Liver (tissue), 9 donors: Measurements from ENCODE around the gene SAMD4A. TPM values are rescaled to one million over a fixed set of nuclear protein-coding genes. Genes with fewer than 3 reads are reported as not detected.
A peak's percentile ranks its signal among the peaks of the same experiment; 100 is the strongest.

ENCODE experiments used
- DNase-seq: peaks from one replicate; pipeline ENCODE4 v3.0.0-alpha.2; 2017; ENCODE audit warnings: low spot score
- H3K27ac ChIP-seq, 2 donors: one replicate each; pipeline ENCODE4 v1.7.0; 2013; ENCODE audit warnings: inconsistent platforms in 2 of 2, low read length in 2 of 2, control low read depth in 1 of 2, low read depth in 1 of 2, mild to moderate bottlenecking in 1 of 2
- H3K27me3 ChIP-seq, 4 donors: one replicate each; pipeline versions ENCODE4 v1.6.1 to v1.7.0; 2013; ENCODE audit warnings: low read length in 3 of 4, inconsistent platforms in 1 of 4, mild to moderate bottlenecking in 1 of 4, moderate library complexity in 1 of 4; ENCODE audit not compliant: control insufficient read depth in 4 of 4, insufficient read depth in 4 of 4
- H3K36me3 ChIP-seq, 4 donors: one replicate each; pipeline versions ENCODE4 v1.6.1 to v1.7.0; 2013; ENCODE audit warnings: low read length in 3 of 4, mild to moderate bottlenecking in 3 of 4, low read depth in 1 of 4, moderate library complexity in 1 of 4; ENCODE audit not compliant: control insufficient read depth in 4 of 4, insufficient read depth in 3 of 4
- H3K4me1 ChIP-seq, 4 donors: one replicate each; pipeline versions ENCODE4 v1.6.1 to v1.7.0; 2013; ENCODE audit warnings: low read length in 3 of 4, mild to moderate bottlenecking in 3 of 4, moderate library complexity in 1 of 4; ENCODE audit not compliant: control insufficient read depth in 4 of 4, insufficient read depth in 4 of 4
- H3K4me3 ChIP-seq, 3 donors: one replicate each; pipeline versions ENCODE4 v1.6.1 to v1.7.0; 2013; ENCODE audit warnings: low read length in 3 of 3, control low read depth in 1 of 3, low read depth in 1 of 3, mild to moderate bottlenecking in 1 of 3
- H3K9ac ChIP-seq, 2 donors: one replicate each; pipeline ENCODE4 v1.7.0; 2013; ENCODE audit warnings: low read length in 2 of 2, mild to moderate bottlenecking in 2 of 2, moderate library complexity in 2 of 2, control low read depth in 1 of 2, low read depth in 1 of 2
- H3K9me3 ChIP-seq, 4 donors: one replicate each; pipeline versions ENCODE4 v1.6.1 to v1.7.0; 2013; ENCODE audit warnings: low read length in 3 of 4; ENCODE audit not compliant: control insufficient read depth in 4 of 4
- CTCF ChIP-seq: fragments of 150-350 bp; IDR thresholded peaks from 2 replicates; pipeline ENCODE4 v1.5.1; 2017; ENCODE audit warnings: improper control_type of control experiment, low read depth, low read length; ENCODE audit not compliant: missing input control
- EGR1 ChIP-seq, 2 donors: IDR thresholded peaks; 2 replicates each; pipeline ENCODE4 v1.6.1; 2016 to 2018; ENCODE audit warnings: antibody characterized with exemption in 2 of 2, low read depth in 2 of 2
- FOXA1 ChIP-seq: IDR thresholded peaks from 2 replicates; pipeline ENCODE4 v1.6.1; 2016; ENCODE audit warnings: antibody characterized with exemption
- FOXA2 ChIP-seq: IDR thresholded peaks from 2 replicates; pipeline ENCODE4 v1.6.1; 2016; ENCODE audit warnings: antibody characterized with exemption
- GABPA ChIP-seq, 2 donors: IDR thresholded peaks in 1 of 2; conservative IDR thresholded peaks in 1 of 2; 2 replicates each; pipeline ENCODE4 v1.6.1; 2016; ENCODE audit warnings: antibody characterized with exemption in 2 of 2, mild to moderate bottlenecking in 1 of 2, moderate library complexity in 1 of 2
- HNF4A ChIP-seq, 2 donors: conservative IDR thresholded peaks; 2 replicates each; pipeline ENCODE4 v1.6.1; 2016; ENCODE audit warnings: antibody characterized with exemption in 2 of 2, mild to moderate bottlenecking in 2 of 2
- HNF4G ChIP-seq: IDR thresholded peaks from 2 replicates; pipeline ENCODE4 v1.6.1; 2016; ENCODE audit warnings: antibody characterized with exemption
- JUND ChIP-seq, 2 donors: IDR thresholded peaks; 2 replicates each; pipeline ENCODE4 v1.6.1; 2016; ENCODE audit warnings: antibody characterized with exemption in 2 of 2
- NR2F2 ChIP-seq: IDR thresholded peaks from 2 replicates; pipeline ENCODE4 v1.6.1; 2016; ENCODE audit warnings: antibody characterized with exemption
- RAD21 ChIP-seq, 2 donors: IDR thresholded peaks; 2 replicates each; pipeline ENCODE4 v1.6.1; 2016; ENCODE audit warnings: antibody characterized with exemption in 2 of 2, mild to moderate bottlenecking in 2 of 2
- REST ChIP-seq: IDR thresholded peaks from 2 replicates; pipeline ENCODE4 v1.6.1; 2016; ENCODE audit warnings: antibody characterized with exemption, mild to moderate bottlenecking
- RXRA ChIP-seq, 2 donors: IDR thresholded peaks; 2 replicates each; pipeline ENCODE4 v1.6.1; 2017 to 2018; ENCODE audit warnings: antibody characterized with exemption in 2 of 2, mild to moderate bottlenecking in 1 of 2
- SP1 ChIP-seq: IDR thresholded peaks from 2 replicates; pipeline ENCODE4 v1.6.1; 2018; ENCODE audit warnings: antibody characterized with exemption, mild to moderate bottlenecking
- TAF1 ChIP-seq: conservative IDR thresholded peaks from 2 replicates; pipeline ENCODE4 v1.6.1; 2016; ENCODE audit warnings: antibody characterized with exemption, mild to moderate bottlenecking
- YY1 ChIP-seq: IDR thresholded peaks from 2 replicates; pipeline ENCODE4 v1.6.1; 2016; ENCODE audit warnings: antibody characterized with exemption, mild to moderate bottlenecking
- WGBS: extraction: QIAGEN DNeasy Blood & Tissue Kit; methylation state at CpG from one replicate; pipeline ENCODE4 v1.1.7; 2013; 5-methylcytosine and 5-hydroxymethylcytosine counted together
- polyA plus RNA-seq, 2 donors: library from polyadenylated mRNA; stranded (reverse) in 1 of 2; unstranded in 1 of 2; fragments of 200-250 nt in 1 of 2; fragments of >200 nt in 1 of 2; fragmentation: Nextera tagmentation in 1 of 2; extraction: Ambion mirVana in 1 of 2; gene quantifications; one replicate each; pipeline versions ENCODE4 v1.2.1 to v1.2.3, GENCODE V29; 2013 to 2015
- total RNA-seq, 2 donors: library from RNA; depleted of rRNA; stranded (reverse); fragments of >200 nt; gene quantifications; one replicate each; pipeline ENCODE4 v1.2.3, GENCODE V29; 2014
- TF ChIP-seq, protein P1 (sequence below): IDR thresholded peaks from 2 replicates; pipeline ENCODE4 v1.6.1; 2016; ENCODE audit warnings: antibody characterized with exemption
- TF ChIP-seq, protein P2 (sequence below): IDR thresholded peaks from 2 replicates; pipeline ENCODE4 v1.6.1; 2016; ENCODE audit warnings: antibody characterized with exemption
- TF ChIP-seq, protein P3 (sequence below): IDR thresholded peaks from 2 replicates; pipeline ENCODE4 v1.6.1; 2016; ENCODE audit warnings: antibody characterized with exemption
- donor health status: healthy.
- donor health status: healthy.
- donor health status: healthy.
- donor health status: healthy.
- donor health status: healthy.

Gene SAMD4A
- total and polyA plus RNA-seq, 4 donors, result 4.3 to 17.8 (median 8.1) TPM

GRCh38 chr14:54782751-54783659 lies 216.1 kb downstream of the SAMD4A start (continued):
- TF ChIP-seq REST (no peak), JUND (IDR thresholded peaks at IDR 0.05) (peak; percentile 56 to 74), FOXA1 (no peak), TAF1 (no peak)
- TF ChIP-seq, protein P1, sequence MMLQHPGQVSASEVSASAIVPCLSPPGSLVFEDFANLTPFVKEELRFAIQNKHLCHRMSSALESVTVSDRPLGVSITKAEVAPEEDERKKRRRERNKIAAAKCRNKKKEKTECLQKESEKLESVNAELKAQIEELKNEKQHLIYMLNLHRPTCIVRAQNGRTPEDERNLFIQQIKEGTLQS, result no peak

DNA sequence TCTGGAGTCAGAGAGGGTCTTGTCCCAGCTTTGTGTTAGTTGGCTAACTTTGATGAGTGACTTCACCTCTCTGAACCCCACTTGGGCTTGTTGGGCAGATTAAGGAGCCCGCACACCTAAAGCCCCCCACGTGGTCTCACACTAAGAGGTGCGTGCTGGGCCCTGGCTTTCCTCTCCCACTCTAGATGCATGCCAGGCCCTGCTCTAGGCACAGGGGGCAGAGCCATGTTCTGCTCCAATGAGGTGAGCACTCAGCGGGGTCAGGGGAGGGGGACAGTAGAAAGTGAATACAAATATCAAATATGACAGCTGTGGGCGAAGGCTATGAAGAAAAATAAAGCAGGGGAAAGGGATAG lies 216.7 kb downstream of the SAMD4A start:
- DNase-seq, result no peak
- no peak overlapping the region for H3K4me3 ChIP-seq
- H3K4me1 ChIP-seq, result peaks cover 6 to 57% (median 33%) of the 10 kb centered on the region in 4 donors
- H3K9ac ChIP-seq, result peak overlapping the region; percentile 4 to 36
- 85% methylated on average over 5 of the region's 5 CpGs for WGBS
- H3K36me3 ChIP-seq, result peaks cover 0 to 12% (median 4%) of the 10 kb centered on the region in 4 donors
- H3K27me3 ChIP-seq, result no peaks in the 10 kb centered on the region
- peak overlapping the region; percentile 95 to 97 for H3K27ac ChIP-seq
- no peaks in the 10 kb centered on the region for H3K9me3 ChIP-seq
- TF ChIP-seq GABPA (IDR thresholded peaks at IDR 0.05 in 1 of 2, conservative IDR thresholded peaks at IDR 0.05 in 1 of 2), result no peak
- no peak for TF ChIP-seq REST
- TF ChIP-seq EGR1 (IDR thresholded peaks at IDR 0.05; ENCODE audit: low read depth in 2 of 2), result no peak
- TF ChIP-seq NR2F2, result no peak
- TF ChIP-seq CTCF, result no peak
- TF ChIP-seq, protein P2, sequence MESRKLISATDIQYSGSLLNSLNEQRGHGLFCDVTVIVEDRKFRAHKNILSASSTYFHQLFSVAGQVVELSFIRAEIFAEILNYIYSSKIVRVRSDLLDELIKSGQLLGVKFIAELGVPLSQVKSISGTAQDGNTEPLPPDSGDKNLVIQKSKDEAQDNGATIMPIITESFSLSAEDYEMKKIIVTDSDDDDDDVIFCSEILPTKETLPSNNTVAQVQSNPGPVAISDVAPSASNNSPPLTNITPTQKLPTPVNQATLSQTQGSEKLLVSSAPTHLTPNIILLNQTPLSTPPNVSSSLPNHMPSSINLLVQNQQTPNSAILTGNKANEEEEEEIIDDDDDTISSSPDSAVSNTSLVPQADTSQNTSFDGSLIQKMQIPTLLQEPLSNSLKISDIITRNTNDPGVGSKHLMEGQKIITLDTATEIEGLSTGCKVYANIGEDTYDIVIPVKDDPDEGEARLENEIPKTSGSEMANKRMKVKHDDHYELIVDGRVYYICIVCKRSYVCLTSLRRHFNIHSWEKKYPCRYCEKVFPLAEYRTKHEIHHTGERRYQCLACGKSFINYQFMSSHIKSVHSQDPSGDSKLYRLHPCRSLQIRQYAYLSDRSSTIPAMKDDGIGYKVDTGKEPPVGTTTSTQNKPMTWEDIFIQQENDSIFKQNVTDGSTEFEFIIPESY, result no peak
- no peak for TF ChIP-seq JUND (IDR thresholded peaks at IDR 0.05)
- TF ChIP-seq, protein P1, result no peak
- no peak for TF ChIP-seq SP1
- no peak for TF ChIP-seq RAD21 (IDR thresholded peaks at IDR 0.05)
- no peak for TF ChIP-seq HNF4G
- no peak for TF ChIP-seq RXRA (IDR thresholded peaks at IDR 0.05)
- TF ChIP-seq, protein P3, sequence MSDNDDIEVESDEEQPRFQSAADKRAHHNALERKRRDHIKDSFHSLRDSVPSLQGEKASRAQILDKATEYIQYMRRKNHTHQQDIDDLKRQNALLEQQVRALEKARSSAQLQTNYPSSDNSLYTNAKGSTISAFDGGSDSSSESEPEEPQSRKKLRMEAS, result no peak
- TF ChIP-seq HNF4A (conservative IDR thresholded peaks at IDR 0.05), result no peak
- TF ChIP-seq YY1, result no peak
- no peak for TF ChIP-seq FOXA2
- TF ChIP-seq TAF1, result no peak
